Activated naive CD8-positive, alpha-beta T cell treated with anti-CD3 and anti-CD28 coated beads, Interleukin-2, amount 50 U/mL, for 24 hours (primary cell): ENCODE results near the gene CADM1.

Experiments used
- ATAC-seq: fragments of 150-1000 bp; cut with Tn5 transposase; one replicate; pipeline ENCODE4 v1.10.0; 2021
- DNase-seq: peaks from one replicate; pipeline ENCODE4 v3.0.0; 2021
- H3K27ac Mint-ChIP-seq: one replicate; pipeline ENCODE4 v1.8.0; 2021; ENCODE audit warnings: mild to moderate bottlenecking, mixed read lengths
- H3K27me3 Mint-ChIP-seq: one replicate; pipeline ENCODE4 v1.8.0; 2021; ENCODE audit warnings: mixed read lengths
- H3K36me3 Mint-ChIP-seq: one replicate; pipeline ENCODE4 v1.8.0; 2021; ENCODE audit warnings: low read depth, mixed read lengths
- H3K4me1 Mint-ChIP-seq: one replicate; pipeline ENCODE4 v1.8.0; 2021; ENCODE audit warnings: mixed read lengths
- H3K4me3 Mint-ChIP-seq: one replicate; pipeline ENCODE4 v1.8.0; 2021; ENCODE audit warnings: mild to moderate bottlenecking, moderate library complexity, mixed read lengths
- H3K9me3 Mint-ChIP-seq: one replicate; pipeline ENCODE4 v1.8.0; 2021; ENCODE audit warnings: mixed read lengths

The CADM1 gene

DNA sequence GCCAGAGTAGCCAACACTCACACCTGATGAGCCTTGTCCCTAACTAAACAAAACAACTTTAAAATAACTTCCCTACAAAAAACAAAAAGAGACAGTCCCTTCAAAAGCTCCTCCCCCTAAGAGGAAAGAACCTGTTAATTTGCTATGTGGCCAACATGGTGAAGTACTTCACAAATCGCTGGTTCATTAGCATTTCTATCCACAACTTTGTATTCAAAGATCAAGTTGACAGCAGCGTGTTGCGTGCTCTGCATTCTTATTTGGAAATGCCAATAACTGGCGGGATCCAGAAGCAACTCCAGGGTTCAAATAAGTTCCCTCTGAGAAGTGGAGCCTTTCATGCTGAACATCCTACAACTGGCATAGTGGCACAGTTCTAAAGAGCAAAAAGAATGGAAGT lies 48.6 kb downstream of the CADM1 start:
- Mint-ChIP-seq H3K4me1 (no peaks in the 10 kb centered on the region), H3K27me3 (no peaks in the 10 kb centered on the region)
- no peak for ATAC-seq

DNA sequence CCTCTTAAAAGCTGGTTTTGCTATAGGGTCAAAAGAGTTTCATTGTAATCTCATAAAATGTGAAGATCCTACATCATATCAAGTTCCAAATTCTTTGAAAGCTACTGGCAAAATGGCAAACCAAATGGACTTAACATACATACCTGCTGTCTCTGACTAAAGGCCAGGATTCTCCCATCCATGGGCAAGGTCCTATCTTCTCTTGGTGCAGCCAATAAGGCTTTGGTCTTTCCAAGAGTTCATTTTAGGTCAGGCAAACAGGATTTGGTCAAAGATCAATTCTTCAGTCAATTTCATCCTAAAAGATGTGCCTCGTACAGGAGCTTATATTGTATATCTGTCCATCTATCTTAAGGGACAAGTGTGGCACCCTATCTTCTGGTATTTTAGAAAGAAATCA lies 49.7 kb downstream of the CADM1 start:
- Mint-ChIP-seq H3K9me3 (no peaks in the 10 kb centered on the region), H3K4me1 (no peaks in the 10 kb centered on the region), H3K36me3 (no peaks in the 10 kb centered on the region), H3K27ac (no peak overlapping the region), H3K27me3 (no peaks in the 10 kb centered on the region), H3K4me3 (no peak overlapping the region)
- no peak for ATAC-seq
- no peak for DNase-seq

More for the DNA sequence above, 48.6 kb downstream of the CADM1 start:
- no peak for DNase-seq
- Mint-ChIP-seq H3K4me3 (no peak overlapping the region), H3K36me3 (no peaks in the 10 kb centered on the region), H3K27ac (no peak overlapping the region), H3K9me3 (no peaks in the 10 kb centered on the region)

DNA sequence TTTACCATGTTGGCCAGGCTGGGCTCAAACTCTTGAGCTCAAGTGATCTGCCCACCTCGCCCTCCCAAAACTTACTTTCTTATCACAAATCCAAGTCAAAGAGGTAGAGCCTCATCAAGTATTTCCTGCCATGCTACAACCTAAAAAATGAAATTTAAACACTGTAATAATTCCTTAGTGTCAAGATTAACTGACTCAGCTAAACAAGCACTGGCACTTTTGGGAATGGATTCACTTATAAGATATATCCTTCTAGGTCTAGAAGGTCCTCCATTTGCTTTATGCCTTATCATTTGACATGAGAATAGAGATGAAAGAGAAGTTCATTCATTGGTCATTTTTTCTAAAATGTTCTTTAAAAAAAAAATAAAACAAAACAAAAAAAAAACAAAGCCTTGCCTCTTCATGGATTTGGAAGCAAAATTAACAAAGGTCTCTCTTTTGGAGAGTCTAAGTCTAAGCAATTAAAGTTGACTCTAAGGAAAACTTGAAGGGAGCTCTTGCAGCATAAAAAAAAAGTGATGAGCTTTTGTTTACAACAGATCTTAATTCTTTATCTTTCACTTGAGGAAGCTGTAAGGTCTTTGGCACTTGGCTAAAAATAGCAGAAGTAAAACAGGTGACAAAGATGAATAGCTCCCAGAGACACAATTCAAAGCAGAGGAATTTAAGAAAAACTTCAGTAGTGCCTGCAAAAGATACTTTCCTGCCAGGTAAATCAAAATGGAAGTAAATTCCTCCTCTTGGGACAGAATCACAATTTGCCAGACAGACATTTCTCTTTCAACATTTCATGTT lies 50.3 kb downstream of the CADM1 start:
- no peaks in the 10 kb centered on the region for H3K9me3 Mint-ChIP-seq
- no peaks in the 10 kb centered on the region for H3K27me3 Mint-ChIP-seq
- no peak overlapping the region for H3K27ac Mint-ChIP-seq
- H3K4me1 Mint-ChIP-seq: no peaks in the 10 kb centered on the region
- ATAC-seq (no peak), DNase-seq (no peak)
- H3K4me3 Mint-ChIP-seq: no peak overlapping the region
- H3K36me3 Mint-ChIP-seq: no peaks in the 10 kb centered on the region

DNA sequence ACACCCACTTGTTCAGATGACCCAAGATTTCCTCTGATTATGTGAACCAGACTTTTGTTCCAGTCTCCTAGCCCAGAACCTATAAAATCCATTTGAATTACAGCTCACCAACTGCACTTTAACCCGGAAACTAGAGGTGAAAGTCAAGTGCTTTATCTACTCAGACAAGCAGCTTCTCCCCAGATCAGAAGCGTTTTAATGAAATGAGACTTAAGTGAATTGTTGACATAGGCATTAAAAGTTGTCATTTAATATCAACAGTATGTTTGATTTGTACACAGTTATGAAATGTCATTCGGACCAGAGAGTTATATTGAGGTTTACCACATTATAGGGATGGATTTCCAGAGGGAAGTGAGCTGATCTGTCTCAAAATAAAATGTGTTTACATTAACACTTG lies 52.0 kb downstream of the CADM1 start:
- no peaks in the 10 kb centered on the region for H3K36me3 Mint-ChIP-seq
- no peaks in the 10 kb centered on the region for H3K4me1 Mint-ChIP-seq
- no peak overlapping the region for H3K4me3 Mint-ChIP-seq
- DNase-seq (no peak), ATAC-seq (no peak)
- H3K27ac Mint-ChIP-seq: no peak overlapping the region
- peaks cover 8% of the 10 kb centered on the region for H3K9me3 Mint-ChIP-seq
- no peaks in the 10 kb centered on the region for H3K27me3 Mint-ChIP-seq

DNA sequence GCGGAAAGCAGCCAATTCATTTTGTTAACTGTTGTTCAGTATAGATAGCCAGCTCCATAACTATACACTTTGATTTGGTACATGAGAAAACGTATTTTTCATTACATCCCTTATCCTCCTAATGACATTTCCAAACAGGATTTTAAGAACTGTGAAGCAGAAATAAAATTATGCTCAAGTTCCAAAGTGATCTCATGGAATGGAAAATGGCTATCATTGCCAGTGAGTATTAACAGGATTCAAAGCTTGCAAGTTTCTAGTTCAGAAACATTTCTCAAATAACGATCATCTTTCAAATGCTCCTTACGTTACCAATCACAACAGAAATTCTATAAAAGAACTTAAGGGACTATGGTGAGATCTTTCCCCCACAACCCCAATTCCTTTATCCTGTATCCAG lies 53.7 kb downstream of the CADM1 start:
- peaks cover 23% of the 10 kb centered on the region for H3K9me3 Mint-ChIP-seq
- H3K27me3 Mint-ChIP-seq: no peaks in the 10 kb centered on the region
- H3K4me3 Mint-ChIP-seq: no peak overlapping the region
- DNase-seq: no peak
- H3K36me3 Mint-ChIP-seq: no peaks in the 10 kb centered on the region
- no peaks in the 10 kb centered on the region for H3K4me1 Mint-ChIP-seq
- no peak overlapping the region for H3K27ac Mint-ChIP-seq
- no peak for ATAC-seq

DNA sequence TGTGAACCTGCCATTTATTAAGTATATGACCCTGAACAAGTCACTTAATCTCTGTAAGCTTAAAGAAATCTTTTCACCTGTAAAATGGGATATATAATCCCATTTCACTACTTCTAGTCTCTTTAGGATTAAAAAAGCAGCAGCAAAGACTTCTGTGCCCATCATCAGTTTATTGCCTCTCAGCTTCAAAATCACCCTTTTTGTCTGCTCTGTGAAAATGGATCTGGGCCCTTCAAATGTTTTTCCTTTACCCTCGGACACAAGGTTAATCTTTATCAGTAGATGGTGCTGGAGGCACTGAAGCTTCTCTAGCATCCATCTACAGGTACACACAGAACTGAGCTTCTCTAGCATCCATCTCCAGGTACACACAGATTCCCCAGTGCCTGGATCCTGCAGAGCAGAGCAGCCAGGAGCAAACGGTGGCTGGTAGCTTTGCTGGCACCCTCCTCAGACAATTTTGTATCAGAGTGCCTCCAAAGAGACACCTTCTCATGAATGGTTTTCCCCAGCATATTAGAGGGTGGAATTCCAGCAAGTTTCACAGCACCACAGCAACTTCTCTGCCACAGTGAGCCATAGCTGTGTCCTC lies 56.8 kb downstream of the CADM1 start:
- ATAC-seq (no peak), DNase-seq (no peak)
- H3K36me3 Mint-ChIP-seq: no peaks in the 10 kb centered on the region
- H3K27me3 Mint-ChIP-seq: no peaks in the 10 kb centered on the region
- peaks cover 34% of the 10 kb centered on the region for H3K9me3 Mint-ChIP-seq
- no peak overlapping the region for H3K27ac Mint-ChIP-seq
- no peaks in the 10 kb centered on the region for H3K4me1 Mint-ChIP-seq
- no peak overlapping the region for H3K4me3 Mint-ChIP-seq

DNA sequence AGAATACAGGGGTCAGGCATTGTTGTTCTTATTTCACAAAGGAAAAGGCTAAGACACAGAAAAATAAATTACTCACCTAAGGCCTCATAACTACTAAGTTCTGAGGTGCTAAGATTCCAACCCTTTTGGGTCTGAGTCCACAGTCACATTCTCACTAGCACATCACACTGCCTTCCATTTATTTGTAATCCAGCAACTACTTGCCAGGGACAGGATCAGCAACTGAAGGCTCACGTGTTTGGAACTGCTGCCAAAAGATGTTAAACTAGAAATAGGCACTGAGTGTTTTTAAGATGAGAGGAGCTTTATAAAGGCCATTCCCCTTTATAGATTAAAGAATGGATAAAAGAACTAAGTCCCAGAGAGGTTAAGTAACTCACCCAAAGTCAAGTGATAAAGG lies 58.0 kb downstream of the CADM1 start:
- no peak overlapping the region for H3K4me3 Mint-ChIP-seq
- no peaks in the 10 kb centered on the region for H3K36me3 Mint-ChIP-seq
- ATAC-seq (no peak), DNase-seq (no peak)
- no peaks in the 10 kb centered on the region for H3K27me3 Mint-ChIP-seq
- peaks cover 34% of the 10 kb centered on the region for H3K9me3 Mint-ChIP-seq
- no peak overlapping the region for H3K27ac Mint-ChIP-seq
- no peaks in the 10 kb centered on the region for H3K4me1 Mint-ChIP-seq

DNA sequence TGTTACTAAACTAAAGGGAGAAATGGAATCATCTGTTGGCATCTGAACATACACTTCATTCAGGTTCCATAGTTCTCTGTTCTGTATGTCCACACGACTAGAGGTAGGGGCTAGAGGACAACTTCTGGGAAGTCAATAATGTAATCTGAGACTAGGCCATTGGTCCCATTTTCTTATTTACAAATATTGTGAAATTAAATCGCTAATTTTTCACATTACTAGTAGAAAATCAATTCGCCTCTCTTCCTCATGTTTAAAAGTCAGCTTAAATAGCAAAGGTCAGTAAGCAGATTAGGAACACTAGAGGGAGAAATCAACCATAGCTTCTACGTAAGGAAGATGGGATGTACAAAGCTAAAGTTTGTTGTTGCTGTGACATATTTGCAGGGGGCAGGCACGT lies 59.7 kb downstream of the CADM1 start:
- DNase-seq (no peak), ATAC-seq (no peak)
- no peaks in the 10 kb centered on the region for H3K4me1 Mint-ChIP-seq
- H3K27me3 Mint-ChIP-seq: no peaks in the 10 kb centered on the region
- H3K9me3 Mint-ChIP-seq: peaks cover 34% of the 10 kb centered on the region
- no peaks in the 10 kb centered on the region for H3K36me3 Mint-ChIP-seq
- no peak overlapping the region for H3K27ac Mint-ChIP-seq
- H3K4me3 Mint-ChIP-seq: no peak overlapping the region

DNA sequence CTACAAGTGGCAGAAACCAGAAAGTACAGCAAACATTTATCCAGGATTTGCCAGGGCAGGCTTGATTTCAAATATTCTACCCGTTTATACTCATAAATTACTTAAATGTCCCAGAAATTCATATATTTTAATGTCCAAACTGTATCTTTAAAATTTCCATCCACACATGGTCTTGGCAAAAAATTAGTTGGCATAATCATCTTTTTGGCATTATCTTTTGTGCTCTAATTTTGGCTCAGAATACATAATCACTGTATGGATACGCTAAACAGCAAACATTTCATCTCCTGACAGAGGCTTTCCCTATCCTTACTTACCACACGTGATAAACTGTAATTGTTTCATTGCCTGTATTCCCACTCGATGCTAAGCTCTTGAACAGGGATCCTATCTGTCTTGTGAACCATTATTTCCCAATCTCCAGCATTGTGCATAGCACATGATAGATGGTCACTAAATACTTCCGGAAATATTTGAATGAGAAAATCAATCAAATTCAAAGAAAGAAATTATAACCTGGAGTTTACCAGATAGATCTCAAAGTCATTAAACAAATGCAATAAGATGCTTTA lies 64.2 kb downstream of the CADM1 start:
- ATAC-seq (no peak), DNase-seq (no peak)
- Mint-ChIP-seq H3K36me3 (no peaks in the 10 kb centered on the region), H3K27ac (no peak overlapping the region), H3K4me3 (no peak overlapping the region), H3K27me3 (no peaks in the 10 kb centered on the region), H3K4me1 (no peaks in the 10 kb centered on the region), H3K9me3 (peaks cover 7% of the 10 kb centered on the region)

DNA sequence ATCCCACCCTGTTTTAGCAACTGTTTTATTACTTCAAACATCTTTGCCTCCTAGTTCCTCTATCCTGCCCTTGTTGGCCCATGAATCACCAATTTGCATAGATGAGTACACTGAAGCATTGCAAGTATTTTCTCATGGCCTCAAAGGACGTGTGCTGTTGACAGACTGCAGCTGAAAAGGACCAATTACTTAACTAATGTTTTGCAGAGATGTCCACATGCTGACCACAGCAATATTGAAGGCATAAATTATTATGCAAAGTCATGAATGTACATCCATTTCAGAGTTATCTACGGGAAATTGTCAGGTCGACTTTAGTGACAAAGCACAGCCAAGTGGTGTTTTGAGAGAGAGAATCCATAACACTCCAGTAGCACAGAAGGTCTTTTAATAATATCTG lies 64.8 kb downstream of the CADM1 start:
- no peak for DNase-seq
- Mint-ChIP-seq H3K9me3 (no peaks in the 10 kb centered on the region), H3K4me3 (no peak overlapping the region), H3K36me3 (no peaks in the 10 kb centered on the region), H3K27ac (no peak overlapping the region), H3K4me1 (no peaks in the 10 kb centered on the region), H3K27me3 (no peaks in the 10 kb centered on the region)
- no peak for ATAC-seq

DNA sequence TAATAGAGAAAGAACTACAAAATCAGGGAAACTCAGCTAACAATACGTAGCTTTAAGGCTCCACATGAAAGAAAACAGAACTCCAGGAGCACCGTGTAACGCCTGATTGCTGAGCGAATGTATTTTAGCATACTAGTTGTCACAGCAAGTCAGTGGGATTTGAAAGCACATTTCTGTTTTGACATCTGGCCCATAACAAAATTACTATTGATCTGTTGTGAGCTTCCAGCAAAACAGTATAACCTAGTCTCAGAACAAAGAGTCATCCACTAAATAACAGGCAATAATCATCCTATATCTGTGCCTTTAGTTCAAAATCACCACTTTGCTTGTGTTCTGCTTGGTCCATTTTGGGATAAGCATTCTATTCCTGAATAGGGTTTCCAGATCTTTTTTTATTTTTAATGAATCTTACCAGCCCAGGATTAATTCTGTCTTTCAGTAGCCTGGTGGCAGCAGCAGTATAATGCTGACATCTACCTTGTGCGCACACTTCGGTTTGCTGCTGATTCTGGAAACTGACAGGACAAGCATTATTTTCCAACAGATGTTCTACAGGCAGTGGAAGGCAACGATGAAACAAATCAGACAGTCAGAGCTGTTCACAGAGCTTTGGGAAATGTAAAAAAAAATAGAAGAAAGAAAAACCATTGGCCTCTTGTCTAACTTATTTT lies 66.2 kb downstream of the CADM1 start:
- Mint-ChIP-seq H3K9me3 (no peaks in the 10 kb centered on the region), H3K4me1 (no peaks in the 10 kb centered on the region), H3K27me3 (no peaks in the 10 kb centered on the region), H3K27ac (no peak overlapping the region), H3K4me3 (no peak overlapping the region), H3K36me3 (no peaks in the 10 kb centered on the region)
- ATAC-seq: no peak
- DNase-seq: no peak

DNA sequence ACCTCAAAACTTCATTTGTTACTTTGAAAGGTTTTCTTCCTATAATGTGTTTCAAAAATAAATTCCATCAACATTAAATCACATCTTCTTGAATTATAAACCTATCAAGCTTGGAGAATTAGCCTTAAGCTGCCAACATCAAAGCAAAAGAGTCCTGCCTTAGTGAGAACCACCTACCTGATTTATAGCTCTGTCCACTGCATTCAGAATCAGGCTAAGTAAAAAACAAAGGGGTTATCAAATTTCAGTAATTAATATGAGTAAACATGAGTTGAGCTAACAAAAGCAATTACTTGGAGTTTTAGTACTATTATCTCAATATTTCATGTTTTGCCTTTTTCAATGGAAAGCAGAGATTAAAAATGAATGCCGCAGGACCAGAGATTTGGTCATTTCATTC lies 73.9 kb downstream of the CADM1 start:
- H3K4me1 Mint-ChIP-seq: no peaks in the 10 kb centered on the region
- no peaks in the 10 kb centered on the region for H3K36me3 Mint-ChIP-seq
- no peak overlapping the region for H3K27ac Mint-ChIP-seq
- DNase-seq: no peak
- H3K27me3 Mint-ChIP-seq: peaks cover 2% of the 10 kb centered on the region
- no peaks in the 10 kb centered on the region for H3K9me3 Mint-ChIP-seq
- ATAC-seq: no peak
- no peak overlapping the region for H3K4me3 Mint-ChIP-seq

DNA sequence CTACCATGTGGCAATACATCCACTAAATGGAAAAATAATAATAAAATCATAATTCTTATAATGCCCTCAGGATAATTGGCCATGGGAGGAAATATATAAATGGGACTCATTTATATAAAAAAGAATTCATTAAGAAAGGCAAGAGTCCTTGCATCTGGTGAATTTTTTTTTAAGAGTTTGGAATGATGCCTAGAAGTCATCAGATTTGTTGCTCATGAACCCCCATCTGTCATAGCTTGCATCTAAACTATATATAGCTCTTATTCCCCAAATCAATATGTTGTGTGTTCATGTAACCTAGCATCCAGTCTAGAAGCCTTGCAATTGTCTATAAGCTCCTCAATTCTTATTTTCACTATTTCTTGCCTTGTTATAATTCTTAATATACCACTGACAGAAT lies 75.9 kb downstream of the CADM1 start:
- H3K36me3 Mint-ChIP-seq: no peaks in the 10 kb centered on the region
- no peak overlapping the region for H3K4me3 Mint-ChIP-seq
- H3K9me3 Mint-ChIP-seq: no peaks in the 10 kb centered on the region
- no peak overlapping the region for H3K27ac Mint-ChIP-seq
- peaks cover 2% of the 10 kb centered on the region for H3K27me3 Mint-ChIP-seq
- DNase-seq (no peak), ATAC-seq (no peak)
- H3K4me1 Mint-ChIP-seq: no peaks in the 10 kb centered on the region

DNA sequence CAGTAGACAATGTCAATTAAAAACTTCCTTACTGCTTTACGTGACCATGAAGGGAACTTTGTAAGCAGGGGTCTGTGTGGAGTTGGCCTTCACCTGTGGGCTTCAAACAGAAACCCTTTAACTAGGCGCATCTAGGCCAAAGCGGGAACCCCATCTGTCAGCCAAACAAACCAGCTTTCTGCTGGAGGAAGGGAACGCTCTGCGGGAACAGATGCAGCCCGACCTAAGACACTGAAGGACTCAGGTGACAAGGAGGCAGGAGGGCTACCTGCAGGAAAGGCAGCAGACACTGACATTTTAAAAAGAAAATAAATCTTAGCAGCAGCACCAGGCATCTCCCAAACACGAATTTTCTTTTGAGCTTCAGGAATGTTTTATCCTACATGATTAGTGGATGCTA lies 78.4 kb downstream of the CADM1 start:
- ATAC-seq (no peak), DNase-seq (no peak)
- H3K9me3 Mint-ChIP-seq: no peaks in the 10 kb centered on the region
- H3K4me3 Mint-ChIP-seq: no peak overlapping the region
- H3K27ac Mint-ChIP-seq: no peak overlapping the region
- H3K27me3 Mint-ChIP-seq: peaks cover 2% of the 10 kb centered on the region
- no peaks in the 10 kb centered on the region for H3K36me3 Mint-ChIP-seq
- no peaks in the 10 kb centered on the region for H3K4me1 Mint-ChIP-seq

DNA sequence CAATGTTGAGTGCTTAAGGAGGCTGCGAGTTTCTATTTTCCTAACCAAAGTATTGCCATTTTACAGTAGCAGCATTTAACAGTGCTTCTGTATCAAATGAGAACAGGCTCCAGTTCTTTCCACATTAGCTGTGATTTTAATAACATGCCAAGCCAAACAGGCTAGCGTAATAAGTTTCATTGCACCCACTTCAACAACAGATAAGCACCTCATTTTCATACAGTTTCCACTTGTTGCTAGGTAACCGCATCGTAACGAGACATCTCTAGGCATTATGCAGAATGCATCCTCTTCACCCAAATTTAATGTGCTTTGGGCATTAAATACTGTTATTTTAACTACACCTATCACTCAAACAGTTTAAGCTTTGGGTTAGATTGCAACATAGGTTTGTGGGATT lies 79.0 kb downstream of the CADM1 start:
- Mint-ChIP-seq H3K4me1 (no peaks in the 10 kb centered on the region), H3K4me3 (no peak overlapping the region), H3K36me3 (no peaks in the 10 kb centered on the region), H3K9me3 (no peaks in the 10 kb centered on the region), H3K27me3 (peaks cover 2% of the 10 kb centered on the region), H3K27ac (no peak overlapping the region)
- no peak for DNase-seq
- ATAC-seq: no peak
